Kidney epithelial cell (primary cell): ENCODE measurements around the gene AADACL2. TPM values are rescaled to one million over a fixed set of nuclear protein-coding genes. Genes with fewer than 3 reads are reported as not detected.

Experiments used
- DNase-seq: peaks from one replicate; pipeline ENCODE4 v3.0.0-alpha.2; 2010; ENCODE audit warnings: low read depth
- H3K27me3 ChIP-seq: 2 replicates; pipeline ENCODE4 v1.6.0; 2011; ENCODE audit warnings: low read length; ENCODE audit not compliant: control insufficient read depth, insufficient read depth
- H3K36me3 ChIP-seq: 2 replicates; pipeline ENCODE4 v1.5.1; 2011; ENCODE audit warnings: low read length; ENCODE audit not compliant: control insufficient read depth, insufficient read depth
- H3K4me3 ChIP-seq: 2 replicates; pipeline ENCODE4 v1.5.1; 2011; ENCODE audit warnings: low read depth, mild to moderate bottlenecking, control low read depth, low read length
- total RNA-seq: library from RNA; depleted of rRNA; stranded (reverse); fragments of >200 nt; gene quantifications from 2 replicates; pipeline ENCODE4 v1.2.3, GENCODE V29; 2015
- TF ChIP-seq, protein P1 (sequence below): IDR thresholded peaks from 2 replicates; pipeline ENCODE4 v1.5.1; 2011; ENCODE audit warnings: mild to moderate bottlenecking, moderate library complexity, low read length, control low read depth, inconsistent platforms; ENCODE audit not compliant: insufficient read depth, poor library complexity, severe bottlenecking

Gene AADACL2
- total RNA-seq, 1 donor from 2014 or later = not detected

DNA sequence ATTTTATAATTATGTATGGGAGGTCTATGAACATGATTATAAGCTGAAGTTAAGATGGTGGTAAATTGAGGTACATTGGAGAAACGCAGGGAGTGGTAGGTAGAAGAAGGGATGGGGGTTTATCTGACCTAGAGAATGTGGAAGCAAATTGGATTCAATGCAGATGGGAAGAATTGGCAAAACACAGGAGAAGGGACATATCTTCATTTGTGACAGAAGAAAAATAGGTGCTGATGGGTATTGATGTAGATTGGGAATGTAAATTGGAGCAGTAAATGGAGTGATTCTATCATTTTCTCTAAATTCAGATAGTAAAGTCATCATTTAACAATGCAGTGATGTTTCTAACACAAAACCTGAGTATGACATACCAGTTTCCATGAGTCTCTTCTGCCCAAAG, 40.5 kb downstream of the AADACL2 start:
- no peak overlapping the region for H3K4me3 ChIP-seq
- no peak for DNase-seq
- H3K36me3 ChIP-seq = no peaks in the 10 kb centered on the region
- TF ChIP-seq, protein P1, sequence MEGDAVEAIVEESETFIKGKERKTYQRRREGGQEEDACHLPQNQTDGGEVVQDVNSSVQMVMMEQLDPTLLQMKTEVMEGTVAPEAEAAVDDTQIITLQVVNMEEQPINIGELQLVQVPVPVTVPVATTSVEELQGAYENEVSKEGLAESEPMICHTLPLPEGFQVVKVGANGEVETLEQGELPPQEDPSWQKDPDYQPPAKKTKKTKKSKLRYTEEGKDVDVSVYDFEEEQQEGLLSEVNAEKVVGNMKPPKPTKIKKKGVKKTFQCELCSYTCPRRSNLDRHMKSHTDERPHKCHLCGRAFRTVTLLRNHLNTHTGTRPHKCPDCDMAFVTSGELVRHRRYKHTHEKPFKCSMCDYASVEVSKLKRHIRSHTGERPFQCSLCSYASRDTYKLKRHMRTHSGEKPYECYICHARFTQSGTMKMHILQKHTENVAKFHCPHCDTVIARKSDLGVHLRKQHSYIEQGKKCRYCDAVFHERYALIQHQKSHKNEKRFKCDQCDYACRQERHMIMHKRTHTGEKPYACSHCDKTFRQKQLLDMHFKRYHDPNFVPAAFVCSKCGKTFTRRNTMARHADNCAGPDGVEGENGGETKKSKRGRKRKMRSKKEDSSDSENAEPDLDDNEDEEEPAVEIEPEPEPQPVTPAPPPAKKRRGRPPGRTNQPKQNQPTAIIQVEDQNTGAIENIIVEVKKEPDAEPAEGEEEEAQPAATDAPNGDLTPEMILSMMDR = no peak
- H3K27me3 ChIP-seq = no peaks in the 10 kb centered on the region

DNA sequence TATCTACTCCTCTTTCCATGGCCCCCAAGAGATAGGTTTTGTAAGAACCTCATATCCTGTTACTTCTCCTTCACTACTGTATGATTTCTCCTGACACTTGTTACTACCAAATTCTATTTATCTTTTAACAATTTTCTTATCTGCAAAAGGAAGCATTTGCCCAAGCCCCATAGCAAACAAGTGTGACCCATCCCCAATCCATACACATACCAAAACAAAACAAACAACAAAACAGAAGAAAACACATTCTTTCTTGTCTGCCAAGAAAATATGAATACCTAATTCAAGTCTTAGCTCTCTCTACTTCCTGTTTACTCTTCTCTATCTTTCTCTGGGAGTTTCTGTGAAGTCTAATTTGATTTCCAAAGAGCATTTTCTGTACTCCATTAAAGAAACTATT, 41.2 kb downstream of the AADACL2 start:
- TF ChIP-seq, protein P1 = no peak
- no peak for DNase-seq
- Histone ChIP-seq H3K27me3 (no peaks in the 10 kb centered on the region), H3K4me3 (no peak overlapping the region), H3K36me3 (no peaks in the 10 kb centered on the region)

DNA sequence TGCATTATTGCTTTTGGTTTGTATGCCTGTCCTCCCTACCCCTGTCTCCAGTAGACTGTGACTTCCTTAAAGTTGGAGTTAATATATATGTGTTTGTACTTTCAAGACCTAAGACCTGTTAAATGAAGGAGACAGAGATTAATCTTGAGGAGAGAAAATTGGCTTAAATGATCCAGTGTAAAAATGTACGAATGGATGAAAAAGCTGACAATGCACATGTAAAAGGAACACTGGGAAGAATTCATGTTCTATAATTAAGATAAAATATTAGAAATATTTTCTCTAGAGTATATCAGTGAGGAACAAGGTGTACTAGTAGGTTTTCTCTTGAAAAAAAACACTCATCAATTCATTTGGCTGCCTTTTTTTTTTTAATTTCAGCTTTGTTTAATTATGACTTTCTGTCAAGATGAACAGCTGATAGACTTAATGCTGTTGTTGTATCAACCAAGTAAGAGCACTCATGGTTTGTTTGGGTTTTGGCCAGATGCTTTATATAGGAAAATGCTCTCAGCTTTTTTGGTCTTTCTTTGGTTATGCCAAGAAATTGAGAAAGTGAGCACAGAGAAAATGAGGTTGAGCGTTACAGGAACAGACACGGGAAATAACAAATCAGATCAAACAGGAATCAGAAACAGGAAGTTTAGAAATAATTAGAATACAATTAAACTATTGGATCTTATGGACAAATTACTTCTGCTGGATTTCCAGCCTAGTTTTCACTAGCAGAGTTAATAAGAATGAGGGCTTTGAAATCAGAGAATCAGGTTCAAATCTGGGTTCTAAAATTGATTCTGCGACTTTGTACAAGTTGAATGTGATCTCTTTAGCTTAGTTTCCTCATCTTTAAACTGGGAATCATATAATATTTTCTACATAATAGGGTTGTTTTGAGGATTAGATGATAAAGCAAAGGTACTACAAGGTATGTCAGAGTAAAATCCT, 41.9 kb downstream of the AADACL2 start:
- no peak for DNase-seq
- TF ChIP-seq, protein P1 = no peak
- H3K27me3 ChIP-seq = no peaks in the 10 kb centered on the region
- H3K4me3 ChIP-seq = no peak overlapping the region
- H3K36me3 ChIP-seq = no peaks in the 10 kb centered on the region

DNA sequence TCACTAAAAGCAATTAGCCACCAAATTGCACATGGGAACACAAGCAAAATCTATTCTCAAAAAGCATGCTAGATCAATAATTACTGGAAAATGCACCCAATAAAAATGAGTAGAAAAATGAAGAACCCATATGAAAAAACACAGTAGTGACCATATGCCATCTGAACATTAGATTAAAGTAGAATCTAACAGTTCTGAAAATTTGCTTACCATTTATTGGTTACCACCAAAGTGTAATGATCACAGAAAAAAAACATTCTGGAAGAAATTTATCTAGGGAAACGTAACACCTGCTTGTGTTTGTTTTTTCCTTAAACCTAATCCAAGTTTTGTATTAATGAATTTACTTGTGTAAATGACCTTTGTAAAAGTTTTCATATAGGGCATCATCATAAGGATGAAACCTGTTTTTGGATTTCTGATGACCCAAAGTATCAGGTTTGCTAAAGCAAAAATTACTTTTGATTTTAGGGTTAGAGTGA, 42.6 kb downstream of the AADACL2 start:
- Histone ChIP-seq H3K36me3 (no peaks in the 10 kb centered on the region), H3K4me3 (no peak overlapping the region), H3K27me3 (no peaks in the 10 kb centered on the region)
- no peak for DNase-seq
- TF ChIP-seq, protein P1 = no peak

DNA sequence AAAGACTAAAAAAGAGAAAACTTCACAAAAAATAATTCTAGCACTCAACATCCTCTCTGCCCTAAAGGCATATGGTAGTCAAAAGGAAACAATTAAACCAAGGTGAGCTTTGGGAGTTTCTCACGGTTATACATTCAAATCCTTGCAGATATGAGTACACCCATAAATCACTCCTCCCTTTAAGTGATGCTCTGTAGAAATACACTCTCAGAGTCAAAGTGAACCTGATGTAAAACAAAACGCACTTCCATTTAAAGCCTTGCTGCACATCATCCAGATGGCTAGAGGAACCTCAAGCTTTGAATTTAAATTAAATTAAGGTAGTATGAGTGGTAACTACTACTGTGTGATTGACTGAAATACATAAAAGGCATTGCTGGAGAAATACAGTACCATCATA, 44.2 kb downstream of the AADACL2 start:
- Histone ChIP-seq H3K4me3 (no peak overlapping the region), H3K27me3 (no peaks in the 10 kb centered on the region), H3K36me3 (no peaks in the 10 kb centered on the region)
- TF ChIP-seq, protein P1 = no peak
- no peak for DNase-seq
